Measurements from ENCODE around the gene RAP1A. TPM values are rescaled to one million over a fixed set of nuclear protein-coding genes. Genes with fewer than 3 reads are reported as not detected.

Gene RAP1A
- total and polyA plus RNA-seq, 12 donors, result 64.2 to 120 (median 99.7) TPM

DNA sequence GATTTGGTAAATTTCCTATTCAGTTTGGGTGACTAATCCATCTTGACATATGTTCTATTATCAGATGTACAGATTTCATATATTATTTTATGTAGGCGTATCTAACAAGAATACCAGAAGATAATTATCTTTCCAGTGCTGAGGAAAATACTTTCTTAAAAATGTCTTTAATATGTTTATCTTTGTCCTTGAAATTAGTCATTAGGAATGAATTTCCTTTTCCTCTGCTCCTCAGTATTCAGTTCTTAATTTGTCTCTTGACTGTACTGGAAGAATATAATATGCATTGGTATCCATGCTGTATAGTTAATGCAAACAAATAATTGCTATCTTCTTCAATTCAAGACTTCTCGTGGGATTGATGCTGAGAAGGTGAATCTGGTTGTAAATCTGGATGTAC lies 142.7 kb downstream of the RAP1A start:
- DNase-seq (no peak), ATAC-seq (no peak)
- H3K9me3 ChIP-seq, result no peaks in the 10 kb centered on the region
- 94% methylated on average over 2 of the region's 2 CpGs for WGBS, 2 donors
- peaks cover 0 to 100% (median 50%) of the 10 kb centered on the region in 9 donors for H3K36me3 ChIP-seq
- no peaks in the 10 kb centered on the region for H3K27me3 ChIP-seq
- H3K4me3 ChIP-seq, result no peak overlapping the region
- no peak overlapping the region for H3K27ac ChIP-seq
- intact Hi-C loops (cut with DNase I), result loop anchor here in 3 of 10 donors (5.0 to 10.0 kb wide), 3 partner anchors 278 to 538 kb away; partner anchors contain the start of gene CHI3L2 (in 2 of the 3)
- no peak for TF ChIP-seq CTCF (IDR thresholded peaks at IDR 0.05)
- H3K4me1 ChIP-seq, result peaks cover 0 to 12% (median 2%) of the 10 kb centered on the region in 9 donors

Other genes with a start within 250 kb of the RAP1A start
- gene OVGP1, start 192.1 kb upstream of the RAP1A start, total RNA-seq, result under 1 TPM in 9 of 10 donors, not detected in 1; 0.19 to 0.75 (median 0.40) TPM
- 1 to 10 TPM in 1 of 2 donors, under 1 TPM in 1; 0.43 to 2.5 TPM for gene OVGP1, start 192.1 kb upstream of the RAP1A start, polyA plus RNA-seq
- gene WDR77, start 170.5 kb upstream of the RAP1A start, total RNA-seq, result 10 to 100 TPM; 26.0 to 40.3 (median 35.3) TPM
- 10 to 100 TPM; 21.4 to 55.8 TPM for gene WDR77, start 170.5 kb upstream of the RAP1A start, polyA plus RNA-seq
- gene ATP5PB, start 170.3 kb upstream of the RAP1A start, total RNA-seq, result 100 to 1,000 TPM; 566 to 899 (median 797) TPM
- 100 to 1,000 TPM; 146 to 661 TPM for gene ATP5PB, start 170.3 kb upstream of the RAP1A start, polyA plus RNA-seq
- gene C1orf162, start 145.8 kb upstream of the RAP1A start, total RNA-seq, result 10 to 100 TPM in 3 of 10 donors, 1 to 10 TPM in 7; 1.5 to 23.8 (median 3.4) TPM
- gene C1orf162, start 145.8 kb upstream of the RAP1A start, polyA plus RNA-seq, result 10 to 100 TPM; 11.6 to 21.6 TPM
- gene ADORA3, start 116.2 kb upstream of the RAP1A start, total RNA-seq, result 1 to 10 TPM in 5 of 10 donors, under 1 TPM in 3, not detected in 2; 0.17 to 4.7 (median 1.6) TPM
- gene ADORA3, start 116.2 kb upstream of the RAP1A start, polyA plus RNA-seq, result 1 to 10 TPM; 1.9 TPM
- 1 to 10 TPM in 3 of 10 donors, under 1 TPM in 2, not detected in 5; 0.43 to 6.2 (median 1.4) TPM for gene TMIGD3, start 116.2 kb upstream of the RAP1A start, total RNA-seq
- gene TMIGD3, start 116.2 kb upstream of the RAP1A start, polyA plus RNA-seq, result 1 to 10 TPM in 1 of 2 donors, under 1 TPM in 1; 0.73 to 1.4 TPM
- gene INKA2, start 119.6 kb downstream of the RAP1A start, total RNA-seq, result 10 to 100 TPM in 9 of 10 donors, 1 to 10 TPM in 1; 8.7 to 34.6 (median 14.8) TPM
- gene INKA2, start 119.6 kb downstream of the RAP1A start, polyA plus RNA-seq, result 1 to 10 TPM; 6.8 to 9.9 TPM
- gene DDX20, start 136.1 kb downstream of the RAP1A start, total RNA-seq, result 1 to 10 TPM; 5.0 to 10.0 (median 6.5) TPM
- gene DDX20, start 136.1 kb downstream of the RAP1A start, polyA plus RNA-seq, result 1 to 10 TPM; 4.0 to 4.1 TPM